Lung (tissue), 12 donors: Measurements from ENCODE around the gene GPX5. TPM values are rescaled to one million over a fixed set of nuclear protein-coding genes. Genes with fewer than 3 reads are reported as not detected.
"Not testable (repeated sequence)": the region's sequence is repeated elsewhere in the genome, so short reads cannot be mapped to it uniquely, and the experiment has no call there.

Source experiments
- ATAC-seq: fragments of 200-7000 bp; cut with Tn5 transposase; one replicate; pipeline ENCODE4 v1.9.1; 2020; ENCODE audit warnings: moderate number of reproducible peaks; ENCODE audit not compliant: insufficient read depth, low FRiP score
- DNase-seq, 3 donors: peaks; one replicate each; pipeline ENCODE4 v3.0.0-alpha.2; 2013 to 2017
- H3K27ac ChIP-seq, 2 donors: one replicate each; pipeline ENCODE4 v1.5.1; 2013; ENCODE audit warnings: mild to moderate bottlenecking in 2 of 2, moderate library complexity in 2 of 2, control low read depth in 1 of 2, inconsistent platforms in 1 of 2, low read depth in 1 of 2, low read length in 1 of 2
- H3K27me3 ChIP-seq, 3 donors: one replicate each; pipeline ENCODE4 v1.5.1; 2013; ENCODE audit warnings: low read length in 2 of 3; ENCODE audit not compliant: control insufficient read depth in 3 of 3, insufficient read depth in 3 of 3
- H3K36me3 ChIP-seq, 4 donors: one replicate each; pipeline ENCODE4 v1.5.1; 2013; ENCODE audit warnings: low read length in 4 of 4, mild to moderate bottlenecking in 1 of 4, moderate library complexity in 1 of 4; ENCODE audit not compliant: control insufficient read depth in 4 of 4, insufficient read depth in 4 of 4
- H3K4me1 ChIP-seq, 5 donors: one replicate each; pipeline ENCODE4 v1.5.1; 2013; ENCODE audit warnings: low read length in 5 of 5, mild to moderate bottlenecking in 2 of 5, moderate library complexity in 1 of 5; ENCODE audit not compliant: control insufficient read depth in 5 of 5, insufficient read depth in 5 of 5
- H3K4me3 ChIP-seq: one replicate; pipeline ENCODE4 v1.5.1; 2013; ENCODE audit warnings: mild to moderate bottlenecking, control low read depth, moderate library complexity
- H3K9ac ChIP-seq, 2 donors: one replicate each; pipeline ENCODE4 v1.5.1; 2013; ENCODE audit warnings: low read length in 2 of 2, control low read depth in 1 of 2; ENCODE audit not compliant: insufficient read depth in 1 of 2
- H3K9me3 ChIP-seq, 4 donors: one replicate each; pipeline ENCODE4 v1.5.1; 2013; ENCODE audit warnings: low read length in 3 of 4, mild to moderate bottlenecking in 1 of 4, moderate library complexity in 1 of 4; ENCODE audit not compliant: control insufficient read depth in 4 of 4, insufficient read depth in 3 of 4
- CTCF ChIP-seq: IDR thresholded peaks from 2 replicates; pipeline ENCODE4 v1.5.1; 2012; ENCODE audit warnings: mild to moderate bottlenecking; ENCODE audit errors: control extremely low read depth, extremely low read depth
- WGBS, 2 donors: extraction: QIAGEN DNeasy Blood & Tissue Kit; methylation state at CpG; one replicate each; pipeline ENCODE4 v1.1.7; 2013; 5-methylcytosine and 5-hydroxymethylcytosine counted together
- polyA plus RNA-seq, 2 donors: library from polyadenylated mRNA; stranded (reverse); fragments of 200-250 nt; gene quantifications; one replicate each; pipeline ENCODE4 v1.2.1, GENCODE V29; 2013
- total RNA-seq, 2 donors: library from RNA; depleted of rRNA in 1 of 2; stranded (reverse); fragments of >200 nt in 1 of 2; gene quantifications; one replicate each; pipeline ENCODE4 v1.2.1, GENCODE V29; 2014 to 2021
- donor health status: control.
- donor health status: control.
- donor health status: Bipolar disorder and iron deficiency.
- donor health status: healthy.
- donor health status: DM: yes; HTN: yes; CAD: no.

GPX5 gene
- total and polyA plus RNA-seq, 4 donors: not detected

DNA sequence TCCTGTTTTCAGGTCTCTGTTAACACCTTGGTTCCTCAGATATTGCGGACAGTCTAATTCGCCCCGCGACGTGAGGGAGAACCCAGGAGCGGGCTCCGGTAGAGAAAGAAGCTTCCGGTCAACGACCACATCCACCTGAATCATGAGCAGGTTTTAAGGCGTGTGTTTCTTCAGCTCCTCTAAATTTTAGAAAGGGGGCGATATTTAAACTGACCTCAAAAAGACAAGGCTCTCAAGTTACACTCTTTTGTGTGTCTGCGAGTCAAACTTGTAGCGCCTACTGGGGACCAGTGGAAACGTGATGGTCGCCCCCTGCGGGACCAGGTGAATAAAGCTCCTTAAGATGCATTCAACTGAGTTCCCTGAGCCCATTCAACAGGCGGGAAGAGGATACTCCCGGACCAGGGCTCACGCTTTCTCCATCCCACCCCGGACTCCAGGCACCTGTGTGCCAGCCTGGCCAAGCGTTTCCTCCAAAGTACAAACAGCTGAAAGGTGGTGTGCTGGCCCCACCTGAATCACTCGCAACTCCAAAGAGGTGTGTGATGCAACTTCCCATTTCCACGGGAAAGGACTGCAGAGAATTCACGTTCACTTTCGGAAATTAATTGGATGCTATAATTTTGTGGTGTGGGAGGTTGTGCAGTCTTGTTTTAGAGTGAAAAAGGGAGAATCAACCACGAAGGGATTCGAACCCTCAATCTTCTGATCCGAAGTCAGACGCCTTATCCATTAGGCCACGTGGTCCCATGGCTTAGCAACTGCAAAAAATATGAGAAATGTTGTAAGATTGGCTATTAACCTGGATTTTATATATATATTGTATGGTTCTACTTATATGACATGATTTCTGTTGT lies 17.0 kb downstream of the GPX5 start:
- DNase-seq (peak; percentile 69 to 90 (median 89)), ATAC-seq (peak; percentile 80)
- no peaks in the 10 kb centered on the region for H3K27me3 ChIP-seq
- WGBS, 2 donors: 3% methylated on average over 30 of the region's 30 CpGs
- no peak overlapping the region for H3K27ac ChIP-seq
- H3K9me3 ChIP-seq: peaks cover 0 to 3% (median 0%) of the 10 kb centered on the region in 4 donors
- H3K9ac ChIP-seq: peak overlapping the region in 1 of 2 donors; percentile 40
- H3K36me3 ChIP-seq: no peaks in the 10 kb centered on the region
- peaks cover 0 to 8% (median 6%) of the 10 kb centered on the region in 5 donors for H3K4me1 ChIP-seq
- TF ChIP-seq CTCF: no peak
- no peak overlapping the region for H3K4me3 ChIP-seq

- WGBS, 2 donors: 4 to 9% methylated on average over 31 of the region's 31 CpGs
- Histone ChIP-seq H3K9ac (peak overlapping the region in 1 of 2 donors; percentile 73), H3K9me3 (peaks cover 0 to 3% (median 0%) of the 10 kb centered on the region in 4 donors), H3K4me3 (peak overlapping the region; percentile 19), H3K27ac (no peak overlapping the region), H3K27me3 (no peaks in the 10 kb centered on the region), H3K4me1 (peaks cover 0 to 6% (median 4%) of the 10 kb centered on the region in 5 donors), H3K36me3 (no peaks in the 10 kb centered on the region)
- ATAC-seq (no peak), DNase-seq (peak; percentile 56 to 74 (median 72))
- TF ChIP-seq CTCF: no peak
Measured at GRCh38 chr6:28543651-28544610, 18.2 kb downstream of the GPX5 start.

DNA sequence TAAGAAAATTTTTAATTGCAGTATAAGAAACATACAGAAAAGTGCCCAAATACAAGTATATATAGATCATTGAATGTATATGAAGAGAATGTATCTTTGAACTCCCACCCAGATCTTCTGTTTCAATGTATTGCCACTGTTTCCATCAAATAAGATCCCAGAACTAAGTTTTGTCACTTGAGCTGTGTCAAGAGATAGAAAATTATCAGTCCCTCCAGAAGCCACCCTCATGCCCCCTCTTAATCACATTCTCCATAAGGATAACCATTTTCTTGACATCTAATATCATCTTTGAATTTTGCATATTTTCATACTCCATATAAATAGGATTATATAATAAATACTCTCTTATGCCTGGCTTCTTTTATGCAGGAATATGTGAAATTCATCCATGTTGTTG lies 20.3 kb downstream of the GPX5 start:
- no peak overlapping the region for H3K9ac ChIP-seq
- no peak overlapping the region for H3K27ac ChIP-seq
- H3K4me1 ChIP-seq: peaks cover 0 to 6% (median 4%) of the 10 kb centered on the region in 5 donors
- H3K27me3 ChIP-seq: no peaks in the 10 kb centered on the region
- DNase-seq: no peak
- H3K36me3 ChIP-seq: no peaks in the 10 kb centered on the region
- peaks cover 0 to 5% (median 0%) of the 10 kb centered on the region in 4 donors for H3K9me3 ChIP-seq
- no peak for TF ChIP-seq CTCF
- no peak for ATAC-seq
- H3K4me3 ChIP-seq: no peak overlapping the region

DNA sequence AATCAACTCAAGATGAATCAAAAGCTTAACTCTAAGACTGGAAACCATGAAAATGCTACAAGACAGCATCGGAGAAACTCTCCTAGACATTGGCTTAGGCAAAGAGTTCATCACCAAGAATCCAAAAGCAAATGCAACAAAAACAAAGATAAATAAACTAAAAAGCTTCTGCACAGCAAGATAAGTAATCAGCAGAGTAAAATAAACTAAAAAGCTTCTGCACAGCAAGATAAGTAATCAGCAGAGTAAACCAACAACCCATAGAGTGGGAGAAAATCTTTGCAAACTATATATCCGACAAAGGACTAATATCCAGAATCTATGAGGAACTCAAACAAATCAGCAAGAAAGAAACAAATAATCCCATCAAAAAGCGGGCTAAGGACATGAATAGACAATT lies 21.3 kb downstream of the GPX5 start:
- not testable (repeated sequence) for H3K36me3 ChIP-seq, H3K4me3 ChIP-seq, H3K4me1 ChIP-seq, H3K27me3 ChIP-seq, H3K9me3 ChIP-seq, H3K9ac ChIP-seq, H3K27ac ChIP-seq, ATAC-seq, DNase-seq
- WGBS, 2 donors: 62 to 68% methylated on average over 3 of the region's 3 CpGs
